Neural crest cell (in vitro differentiated cells): ENCODE measurements around the gene KRT5. TPM values are rescaled to one million over a fixed set of nuclear protein-coding genes. Genes with fewer than 3 reads are reported as not detected.

Experiments
- DNase-seq: peaks from one replicate; pipeline ENCODE4 v3.0.0; 2021; ENCODE audit warnings: low read depth, mixed read lengths, low spot score
- H3K27ac Mint-ChIP-seq: one replicate; pipeline ENCODE4 v1.8.0; 2021; ENCODE audit warnings: mild to moderate bottlenecking, mixed read lengths; ENCODE audit not compliant: unreplicated experiment
- H3K27me3 Mint-ChIP-seq: 2 replicates; pipeline ENCODE4 v1.8.0; 2021; ENCODE audit warnings: low read depth, mild to moderate bottlenecking, mixed read lengths
- H3K36me3 Mint-ChIP-seq: 2 replicates; pipeline ENCODE4 v1.8.0; 2021; ENCODE audit warnings: low read depth, mild to moderate bottlenecking, mixed read lengths
- H3K4me1 Mint-ChIP-seq: 2 replicates; pipeline ENCODE4 v1.8.0; 2021; ENCODE audit warnings: mixed read lengths
- H3K4me3 Mint-ChIP-seq: one replicate; pipeline ENCODE4 v1.8.0; 2021; ENCODE audit warnings: mild to moderate bottlenecking, mixed read lengths
- H3K9me3 Mint-ChIP-seq: 2 replicates; pipeline ENCODE4 v1.8.0; 2021; ENCODE audit warnings: mixed read lengths
- total RNA-seq: library from RNA; stranded (reverse); gene quantifications from 2 replicates; pipeline ENCODE4 v1.2.1, GENCODE V29; 2021
- TF ChIP-seq, protein P1 (sequence below): fragments of 200-600 bp; sonication (generic); conservative IDR thresholded peaks from 2 replicates; pipeline ENCODE4 v1.5.0; 2021; ENCODE audit warnings: antibody characterized with exemption, mild to moderate bottlenecking

KRT5 gene
- total RNA-seq, 1 donor from 2014 or later: not detected

- Mint-ChIP-seq H3K36me3 (no peaks in the 10 kb centered on the region), H3K4me1 (no peaks in the 10 kb centered on the region), H3K27me3 (peaks cover 12% of the 10 kb centered on the region), H3K27ac (no peak overlapping the region), H3K4me3 (no peak overlapping the region), H3K9me3 (no peaks in the 10 kb centered on the region)
- TF ChIP-seq, protein P1, sequence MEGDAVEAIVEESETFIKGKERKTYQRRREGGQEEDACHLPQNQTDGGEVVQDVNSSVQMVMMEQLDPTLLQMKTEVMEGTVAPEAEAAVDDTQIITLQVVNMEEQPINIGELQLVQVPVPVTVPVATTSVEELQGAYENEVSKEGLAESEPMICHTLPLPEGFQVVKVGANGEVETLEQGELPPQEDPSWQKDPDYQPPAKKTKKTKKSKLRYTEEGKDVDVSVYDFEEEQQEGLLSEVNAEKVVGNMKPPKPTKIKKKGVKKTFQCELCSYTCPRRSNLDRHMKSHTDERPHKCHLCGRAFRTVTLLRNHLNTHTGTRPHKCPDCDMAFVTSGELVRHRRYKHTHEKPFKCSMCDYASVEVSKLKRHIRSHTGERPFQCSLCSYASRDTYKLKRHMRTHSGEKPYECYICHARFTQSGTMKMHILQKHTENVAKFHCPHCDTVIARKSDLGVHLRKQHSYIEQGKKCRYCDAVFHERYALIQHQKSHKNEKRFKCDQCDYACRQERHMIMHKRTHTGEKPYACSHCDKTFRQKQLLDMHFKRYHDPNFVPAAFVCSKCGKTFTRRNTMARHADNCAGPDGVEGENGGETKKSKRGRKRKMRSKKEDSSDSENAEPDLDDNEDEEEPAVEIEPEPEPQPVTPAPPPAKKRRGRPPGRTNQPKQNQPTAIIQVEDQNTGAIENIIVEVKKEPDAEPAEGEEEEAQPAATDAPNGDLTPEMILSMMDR: no peak
- DNase-seq: no peak
These were observed 849 bp downstream of the KRT5 start for GRCh38 chr12:52519387-52519703.

- H3K36me3 Mint-ChIP-seq: no peaks in the 10 kb centered on the region
- no peak overlapping the region for H3K27ac Mint-ChIP-seq
- no peaks in the 10 kb centered on the region for H3K4me1 Mint-ChIP-seq
- no peaks in the 10 kb centered on the region for H3K9me3 Mint-ChIP-seq
- no peak overlapping the region for H3K4me3 Mint-ChIP-seq
- no peak for DNase-seq
- TF ChIP-seq, protein P1: no peak
- peaks cover 12% of the 10 kb centered on the region for H3K27me3 Mint-ChIP-seq
These were observed 1.4 kb downstream of the KRT5 start for GRCh38 chr12:52518574-52519386.

DNA sequence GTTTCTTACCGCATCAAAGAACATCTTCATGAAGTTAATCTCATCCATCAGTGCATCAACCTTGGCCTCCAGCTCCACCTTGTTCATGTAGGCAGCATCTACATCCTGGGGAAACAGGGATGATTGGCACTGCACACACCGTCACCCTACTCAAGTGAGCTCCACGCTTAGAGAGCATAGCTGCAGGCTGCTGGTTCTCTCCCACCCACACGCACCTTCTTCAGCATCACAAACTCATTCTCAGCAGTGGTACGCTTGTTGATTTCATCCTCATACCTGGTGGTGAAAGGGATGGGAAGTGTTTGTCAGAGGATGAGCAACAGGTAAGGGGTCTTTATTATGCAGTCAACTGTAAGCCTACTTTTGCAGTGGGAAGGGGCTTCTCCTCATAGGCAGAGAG, 2.3 kb downstream of the KRT5 start:
- TF ChIP-seq, protein P1: no peak
- DNase-seq: no peak
- Mint-ChIP-seq H3K4me3 (no peak overlapping the region), H3K27me3 (peaks cover 12% of the 10 kb centered on the region), H3K27ac (no peak overlapping the region), H3K36me3 (no peaks in the 10 kb centered on the region), H3K9me3 (no peaks in the 10 kb centered on the region), H3K4me1 (no peaks in the 10 kb centered on the region)

- TF ChIP-seq, protein P1: no peak
- H3K4me3 Mint-ChIP-seq: no peak overlapping the region
- no peak for DNase-seq
- no peaks in the 10 kb centered on the region for H3K4me1 Mint-ChIP-seq
- peaks cover 14% of the 10 kb centered on the region for H3K27me3 Mint-ChIP-seq
- H3K36me3 Mint-ChIP-seq: no peaks in the 10 kb centered on the region
- H3K27ac Mint-ChIP-seq: no peak overlapping the region
- no peaks in the 10 kb centered on the region for H3K9me3 Mint-ChIP-seq
These were observed 3.0 kb downstream of the KRT5 start for GRCh38 chr12:52517005-52517835.

DNA sequence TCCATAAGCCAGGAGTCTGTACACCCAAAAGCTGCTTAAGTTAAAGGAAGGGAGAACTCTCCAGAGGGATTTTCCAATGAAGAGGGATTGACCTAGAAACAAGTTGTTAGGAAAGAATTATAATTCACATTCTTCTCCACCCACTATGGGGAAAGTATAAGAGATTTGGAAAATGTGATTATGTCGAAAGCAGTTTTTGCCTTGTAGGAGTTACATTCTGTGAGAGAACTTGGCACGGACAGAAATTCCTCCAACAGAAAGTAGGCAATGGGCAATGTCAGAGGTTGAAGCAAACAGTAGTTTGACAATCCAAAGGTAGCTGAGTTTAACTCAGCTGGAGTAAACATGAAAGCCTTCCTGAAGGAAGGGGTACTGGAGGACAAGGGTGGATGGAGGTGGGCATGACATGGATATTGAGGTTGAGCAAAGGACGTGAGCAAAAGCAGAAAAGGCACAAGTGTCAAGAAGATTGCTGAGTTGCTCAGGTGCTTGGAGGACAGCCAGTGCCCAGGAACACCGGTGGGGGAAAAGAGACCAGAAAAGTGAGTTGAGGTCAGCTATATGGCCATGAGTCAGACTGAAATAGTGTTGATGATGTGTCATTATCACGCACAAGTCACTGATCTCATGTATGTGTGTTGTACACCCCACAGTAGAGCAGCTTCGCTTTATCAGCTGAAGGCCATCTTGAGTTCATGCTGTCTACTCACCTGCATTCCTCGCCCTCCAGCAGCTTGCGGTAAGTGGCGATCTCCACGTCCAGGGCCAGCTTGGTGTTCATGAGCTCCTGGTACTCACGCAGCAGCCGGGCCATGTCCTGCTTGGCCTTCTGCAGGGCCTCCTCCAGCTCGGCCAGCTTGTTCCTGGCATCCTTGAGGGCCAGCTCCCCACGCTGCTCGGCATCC, 4.0 kb downstream of the KRT5 start:
- TF ChIP-seq, protein P1: no peak
- Mint-ChIP-seq H3K9me3 (peaks cover 2% of the 10 kb centered on the region), H3K27ac (no peak overlapping the region), H3K4me3 (no peak overlapping the region), H3K4me1 (no peaks in the 10 kb centered on the region), H3K27me3 (peaks cover 14% of the 10 kb centered on the region), H3K36me3 (no peaks in the 10 kb centered on the region)
- no peak for DNase-seq
